HepG2 (cell line): ENCODE results near the gene TGM6. TPM values are rescaled to one million over a fixed set of nuclear protein-coding genes. Genes with fewer than 3 reads are reported as not detected.

Source experiments
- ATAC-seq: fragments of 200-7000 bp; cut with Tn5 transposase; 3 replicates; pipeline ENCODE4 v1.9.1; 2020; ENCODE audit warnings: mild to moderate bottlenecking, moderate library complexity
- BruUV-seq: library from RNA; stranded (reverse); fragments of 400-500 nt; replicated peaks from 2 replicates; lab custom pipeline; 2021; lab: Mats Ljungman, UMichigan
- CTCF ChIA-PET: fragments of 300-600 bp; formaldehyde crosslinking; extraction: SDS; loops from one replicate; lab custom pipeline; 2021; ENCODE audit warnings: low total read pairs, inconsistent platforms, low intra/inter-chr PET ratio; lab: Yijun Ruan, JAX
- POLR2A ChIA-PET: fragments of 350-600 bp; sonication (Branson Sonifier 250); formaldehyde crosslinking; loops from one replicate; lab custom pipeline; 2020; ENCODE audit warnings: antibody characterized with exemption, inconsistent platforms; lab: Yijun Ruan, JAX
- DNase-seq: peaks from one replicate; pipeline ENCODE4 v3.0.0-alpha.2; 2015; ENCODE audit warnings: low spot score
- FAIRE-seq: peaks from 3 replicates; lab custom pipeline; 2011; peaks lifted over from hg19 to GRCh38; lab: Jason Lieb, UNC
- H2AFZ ChIP-seq: one replicate; pipeline ENCODE4 v1.6.1; 2011; ENCODE audit warnings: low read length, inconsistent platforms
- H3K27ac ChIP-seq: fragments of 300-600 bp; 3 replicates; pipeline ENCODE4 v1.8.0; 2011; ENCODE audit warnings: mixed run types, mild to moderate bottlenecking, mixed read lengths, low read length, inconsistent platforms; ENCODE audit not compliant: insufficient read depth; ENCODE audit errors: extremely low read length
- H3K27me3 ChIP-seq, 2 experiments: fragments of 200-600 bp in 1 of 2; 2 replicates in 1 of 2; 3 replicates in 1 of 2; pipeline versions ENCODE4 v1.6.0 to v1.8.0; 2011; ENCODE audit warnings: low read length in 2 of 2, mild to moderate bottlenecking in 2 of 2, moderate library complexity in 2 of 2, inconsistent platforms in 1 of 2; ENCODE audit not compliant: insufficient read depth in 2 of 2, control insufficient read depth in 1 of 2
- H3K36me3 ChIP-seq, 2 experiments: fragments of 200-600 bp in 1 of 2; replicated peaks in 1 of 2; 2 replicates in 1 of 2; 3 replicates in 1 of 2; pipeline versions ENCODE4 v1.5.1 to v1.8.0; 2011; ENCODE audit warnings: low read length in 2 of 2, inconsistent platforms in 1 of 2; ENCODE audit not compliant: insufficient read depth in 2 of 2, control insufficient read depth in 1 of 2
- H3K4me1 ChIP-seq: 2 replicates; pipeline ENCODE4 v1.5.1; 2012; ENCODE audit warnings: low read length, inconsistent platforms; ENCODE audit not compliant: insufficient read depth
- H3K4me2 ChIP-seq: 2 replicates; pipeline ENCODE4 v1.6.0; 2011; ENCODE audit warnings: low read depth, low read length, inconsistent platforms
- H3K4me3 ChIP-seq, 3 experiments: fragments of 200-600 bp in 1 of 3; sonication (generic), shearing (Covaris generic) in 1 of 3; replicated peaks in 1 of 3; 2 replicates each; pipeline ENCODE4 v1.5.1; 2011 to 2016; ENCODE audit warnings: low read length in 3 of 3, inconsistent platforms in 2 of 3, low read depth in 2 of 3, mild to moderate bottlenecking in 2 of 3, control low read depth in 1 of 3, mixed read lengths in 1 of 3; ENCODE audit not compliant: insufficient read depth in 1 of 3
- H3K79me2 ChIP-seq: one replicate; pipeline ENCODE4 v1.6.1; 2011; ENCODE audit warnings: low read length, inconsistent platforms; ENCODE audit not compliant: insufficient read depth
- H3K9ac ChIP-seq: 2 replicates; pipeline ENCODE4 v1.6.0; 2011; ENCODE audit warnings: mild to moderate bottlenecking, low read depth, low read length, inconsistent platforms; ENCODE audit not compliant: insufficient read depth
- H3K9me3 ChIP-seq: 2 replicates; pipeline ENCODE4 v1.5.1; 2012; ENCODE audit warnings: mild to moderate bottlenecking, low read length
- H4K20me1 ChIP-seq: 2 replicates; pipeline ENCODE4 v1.6.0; 2011; ENCODE audit warnings: inconsistent platforms, mild to moderate bottlenecking, low read length, moderate library complexity; ENCODE audit not compliant: insufficient read depth
- ATF7 ChIP-seq, 2 experiments: fragments of 450-650 bp in 1 of 2; sonication (generic) in 1 of 2; formaldehyde crosslinking in 1 of 2; IDR thresholded peaks; 2 replicates each; pipeline versions ENCODE4 v1.4.0 to v1.6.1; 2016 to 2020; ENCODE audit warnings: antibody characterized with exemption in 1 of 2, mild to moderate bottlenecking in 1 of 2, missing genetic modification reagents in 1 of 2
- HINFP ChIP-seq: sonication (generic); formaldehyde crosslinking; IDR thresholded peaks from 2 replicates; pipeline ENCODE4 v1.4.0; 2020; ENCODE audit warnings: low read depth, mild to moderate bottlenecking, missing genetic modification reagents
- HNF1B ChIP-seq: sonication (generic); formaldehyde crosslinking; IDR thresholded peaks from 2 replicates; pipeline ENCODE4 v1.5.1; 2020; ENCODE audit warnings: mild to moderate bottlenecking, moderate library complexity, missing genetic modification reagents
- HNRNPK ChIP-seq: fragments of 200-400 bp; formaldehyde crosslinking; IDR thresholded peaks from 2 replicates; pipeline ENCODE4 v1.6.1; 2018; ENCODE audit warnings: low read length, low read depth, moderate library complexity, mild to moderate bottlenecking; ENCODE audit not compliant: poor library complexity, severe bottlenecking
- MIER3 ChIP-seq: IDR thresholded peaks from 2 replicates; pipeline ENCODE4 v1.6.1; 2016; ENCODE audit warnings: missing compliant biosample characterization, borderline replicate concordance
- ZFP37 ChIP-seq: sonication (generic); formaldehyde crosslinking; IDR thresholded peaks from 2 replicates; pipeline ENCODE4 v1.4.0; 2020; ENCODE audit warnings: missing genetic modification reagents, borderline replicate concordance
- ZFP91 ChIP-seq: sonication (generic); formaldehyde crosslinking; IDR thresholded peaks from 2 replicates; pipeline ENCODE4 v1.9.0; 2022; ENCODE audit warnings: missing genetic modification reagents, mild to moderate bottlenecking, borderline replicate concordance
- ZFX ChIP-seq: sonication (generic); formaldehyde crosslinking; IDR thresholded peaks from 2 replicates; pipeline ENCODE4 v1.4.0; 2020; ENCODE audit warnings: mild to moderate bottlenecking, low read depth, missing genetic modification reagents, moderate library complexity
- ZMYM3 ChIP-seq: sonication (generic); formaldehyde crosslinking; IDR thresholded peaks from 2 replicates; pipeline ENCODE4 v1.5.1; 2020; ENCODE audit warnings: mild to moderate bottlenecking, missing genetic modification reagents
- ZNF251 ChIP-seq: sonication (generic); formaldehyde crosslinking; IDR thresholded peaks from 2 replicates; pipeline ENCODE4 v1.9.0; 2021; ENCODE audit warnings: mild to moderate bottlenecking, missing genetic modification reagents
- ZNF556 ChIP-seq: sonication (generic); formaldehyde crosslinking; IDR thresholded peaks from 2 replicates; pipeline ENCODE4 v1.4.0; 2020; ENCODE audit warnings: mild to moderate bottlenecking, missing genetic modification reagents, borderline replicate concordance
- ZNF629 ChIP-seq: sonication (generic); formaldehyde crosslinking; conservative IDR thresholded peaks from 2 replicates; pipeline ENCODE4 v1.5.0; 2020; ENCODE audit warnings: missing genetic modification reagents
- ZSCAN20 ChIP-seq: sonication (generic); formaldehyde crosslinking; IDR thresholded peaks from 2 replicates; pipeline ENCODE4 v1.4.0; 2020; ENCODE audit warnings: missing genetic modification reagents, mild to moderate bottlenecking, borderline replicate concordance
- ZSCAN29 ChIP-seq: sonication (generic); formaldehyde crosslinking; conservative IDR thresholded peaks from 2 replicates; pipeline ENCODE4 v1.4.0; 2020; ENCODE audit warnings: mild to moderate bottlenecking, missing genetic modification reagents
- ZSCAN9 ChIP-seq: IDR thresholded peaks from 2 replicates; pipeline ENCODE4 v1.6.1; 2016; ENCODE audit warnings: borderline replicate concordance
- WGBS: methylation state at CpG from one replicate; pipeline ENCODE4 v1.1.6; 2017; ENCODE audit warnings: low lambda C conversion rate; 5-methylcytosine and 5-hydroxymethylcytosine counted together
- in situ Hi-C: cut with HindIII; loops from 2 replicates; pipeline ENCODE4 v1.10.0; 2017; ENCODE audit warnings: low pct_unique_long_range_greater_than_20kb; ENCODE audit not compliant: extremely low pct_ligation_motif_present
- intact Hi-C: fragments of 100-400 bp; cut with micrococcal nuclease; formaldehyde crosslinking; loops from one replicate; pipeline ENCODE4 v1.10.0; 2022; ENCODE audit not compliant: unreplicated experiment
- polyA plus RNA-seq, 8 experiments: library from polyadenylated mRNA; depleted of rRNA in 3 of 8; stranded (reverse) in 7 of 8; unstranded in 1 of 8; fragments of >200 nt; fragmentation: Illumina TruSeq in 4 of 8; extraction: Trizol in 4 of 8; gene quantifications; 2 replicates each; pipeline versions ENCODE4 v1.2.1 to v1.2.3, GENCODE V29; 2011 to 2016; ENCODE audit warnings: low read depth in 4 of 8, missing spikeins in 1 of 8, mixed read lengths in 1 of 8; ENCODE audit not compliant: insufficient read depth in 1 of 8
- total RNA-seq, 5 experiments: library from RNA; depleted of rRNA; stranded (reverse); fragments of >200 nt; fragmentation: Illumina TruSeq; extraction: Trizol; gene quantifications; 2 replicates each; pipeline ENCODE4 v1.2.3, GENCODE V29; 2016; ENCODE audit warnings: low read depth in 1 of 5

Gene TGM6
- total and polyA plus RNA-seq, 2 of the 13 experiments (the other 11 are each of a cell fraction or from before 2014, with no cell fraction given): not detected

GRCh38 chr20:2468581-2469407 is 88.1 kb downstream of the TGM6 start:
- DNase-seq (no peak), FAIRE-seq (peak; percentile 42), ATAC-seq (no peak)
- Histone ChIP-seq H4K20me1 (peaks cover 56% of the 10 kb centered on the region), H3K4me1 (peaks cover 60% of the 10 kb centered on the region), H2AFZ (no peak overlapping the region), H3K9me3 (no peaks in the 10 kb centered on the region), H3K9ac (peak overlapping the region; percentile 93), H3K79me2 (peaks cover 54% of the 10 kb centered on the region), H3K36me3 (peaks cover 27 to 45% of the 10 kb centered on the region in 2 experiments), H3K4me3 (peak overlapping the region; percentile 89 to 93 (median 90)), H3K27me3 (no peaks in the 10 kb centered on the region; a peak in 1 of 5 replicates), H3K4me2 (peak overlapping the region; percentile 86), H3K27ac (no peak overlapping the region)
- WGBS: 61% methylated on average over 11 of the region's 11 CpGs
- POLR2A ChIA-PET: interaction anchor here (0.6 to 3.4 kb wide), 7 partner anchors 8 to 414 kb away, joined by 3 to 34 read pairs (median 11); partner anchors contain the start of genes IDH3B, NOP56 and ZNF343
- CTCF ChIA-PET: no interaction called here
- in situ Hi-C loops (no loop called here), intact Hi-C loops (loop anchor here (5.0 kb wide), 1 partner anchor 184 kb away; the partner anchor contains the start of gene NOP56)
- BruUV-seq: no TSS peak
- TF ChIP-seq HINFP (CRISPR knock-in tag): peak; percentile 63; the same call in 1 of the 2 replicates
- 0 out of 2 replicates have a peak, but pooled peaks have one; percentile 5 for TF ChIP-seq ZMYM3 (CRISPR knock-in tag)
- no peak for TF ChIP-seq ZSCAN20
- TF ChIP-seq HNF1B: 0 out of 2 replicates have a peak, but pooled peaks have one; percentile 17
- 0 out of 2 replicates have a peak, but pooled peaks have one; percentile 40 for TF ChIP-seq ZSCAN29 (CRISPR knock-in tag)
- no peak for TF ChIP-seq ATF7 (IDR thresholded peaks at IDR 0.05)
- TF ChIP-seq ATF7 (CRISPR knock-in tag; IDR thresholded peaks at IDR 0.05): 0 out of 2 replicates have a peak, but pooled peaks have one; percentile 20
- TF ChIP-seq ZNF629 (CRISPR knock-in tag): peak; percentile 92
- 0 out of 2 replicates have a peak, but pooled peaks have one; percentile 34 for TF ChIP-seq ZNF251 (CRISPR knock-in tag)
- no peak for TF ChIP-seq HNRNPK
- TF ChIP-seq ZSCAN9: 0 out of 2 replicates have a peak, but pooled peaks have one; percentile 44
- peak; percentile 45; the same call in 1 of the 2 replicates for TF ChIP-seq ZNF556 (CRISPR knock-in tag)
- 0 out of 2 replicates have a peak, but pooled peaks have one; percentile 33 for TF ChIP-seq MIER3 (CRISPR knock-in tag)
- 0 out of 2 replicates have a peak, but pooled peaks have one; percentile 28 for TF ChIP-seq ZFX (CRISPR knock-in tag)
- TF ChIP-seq ZFP37 (CRISPR knock-in tag): peak; percentile 30; the same call in 1 of the 2 replicates
- 0 out of 2 replicates have a peak, but pooled peaks have one; percentile 24 for TF ChIP-seq ZFP91 (CRISPR knock-in tag)
